NOMO-1 treated with dmso at 0.1 percent for 144 hours (cell line): Measurements from ENCODE around the gene NDE1.
"Not testable (repeated sequence)": the region's sequence is repeated elsewhere in the genome, so short reads cannot be mapped to it uniquely, and the experiment has no call there.

Experiments used
- DNase-seq: peaks from one replicate; lab custom pipeline; 2025; ENCODE audit not compliant: unreplicated experiment; lab: John Stamatoyannopoulos, UW

Gene NDE1

DNA sequence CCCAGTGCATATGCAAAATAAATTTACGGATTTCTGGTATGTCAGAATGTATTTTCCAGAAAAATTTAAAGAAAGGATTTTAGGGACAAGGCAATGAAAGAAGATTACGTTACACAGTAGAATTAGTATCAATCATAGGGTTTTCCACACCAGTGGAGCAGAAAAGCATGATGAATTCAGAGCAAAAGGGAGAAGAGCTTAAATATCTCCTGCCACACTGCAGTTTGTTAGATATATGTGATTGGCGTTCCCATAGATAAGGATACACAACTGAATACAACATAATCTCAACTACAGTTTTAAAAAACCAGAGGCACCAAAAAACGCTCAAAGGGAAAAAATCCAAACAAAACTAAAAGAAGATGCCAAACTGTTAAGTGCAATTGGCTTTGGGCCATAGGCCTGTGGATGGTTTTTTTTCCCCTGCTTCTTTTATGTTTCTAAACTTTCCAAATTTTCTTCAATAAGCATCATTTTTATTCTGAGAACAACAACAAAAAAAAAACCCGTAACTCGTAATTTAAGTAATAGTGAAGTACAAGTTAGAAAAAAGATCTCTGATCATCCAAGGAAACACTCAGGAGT, 29.3 kb upstream of the NDE1 start:
- no peak for DNase-seq

DNA sequence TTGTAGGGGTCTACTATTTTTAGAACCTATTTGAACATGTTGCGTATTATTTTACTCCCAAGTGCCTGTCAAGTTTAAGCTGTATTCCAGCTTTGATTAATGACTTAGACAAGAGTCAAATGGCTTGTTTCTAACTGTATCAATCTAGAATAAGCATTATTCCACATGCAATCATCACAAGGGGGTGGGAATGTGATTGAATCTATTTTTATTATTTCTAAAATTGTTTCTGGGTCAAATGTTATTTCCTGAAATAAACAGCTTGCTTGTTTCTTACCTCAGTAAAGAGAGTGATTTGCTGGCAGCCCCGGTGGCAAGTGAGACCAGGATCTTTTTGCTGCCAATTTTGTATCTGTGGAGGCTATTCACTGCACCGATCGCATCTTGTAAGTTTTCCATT, 28.6 kb upstream of the NDE1 start:
- no peak for DNase-seq

DNA sequence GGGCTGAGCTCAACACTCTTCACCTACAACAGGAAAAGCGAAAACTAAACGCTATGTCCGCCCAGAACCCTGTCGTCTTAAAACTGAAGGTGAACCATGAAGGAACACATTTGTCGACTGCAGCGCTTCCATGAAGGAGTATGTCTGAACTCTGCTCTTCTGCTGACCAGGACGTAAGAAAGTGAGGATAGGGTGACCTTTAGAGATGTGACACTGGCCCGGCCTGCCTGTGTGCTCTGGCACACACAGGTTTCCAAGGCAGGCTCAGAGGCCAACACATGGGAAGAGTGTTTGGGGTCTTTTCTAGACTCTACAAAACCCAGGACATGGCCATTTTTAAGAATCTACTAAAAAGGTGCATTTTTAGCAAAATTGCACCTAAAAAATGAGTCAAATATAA, 28.2 kb upstream of the NDE1 start:
- DNase-seq = no peak

DNA sequence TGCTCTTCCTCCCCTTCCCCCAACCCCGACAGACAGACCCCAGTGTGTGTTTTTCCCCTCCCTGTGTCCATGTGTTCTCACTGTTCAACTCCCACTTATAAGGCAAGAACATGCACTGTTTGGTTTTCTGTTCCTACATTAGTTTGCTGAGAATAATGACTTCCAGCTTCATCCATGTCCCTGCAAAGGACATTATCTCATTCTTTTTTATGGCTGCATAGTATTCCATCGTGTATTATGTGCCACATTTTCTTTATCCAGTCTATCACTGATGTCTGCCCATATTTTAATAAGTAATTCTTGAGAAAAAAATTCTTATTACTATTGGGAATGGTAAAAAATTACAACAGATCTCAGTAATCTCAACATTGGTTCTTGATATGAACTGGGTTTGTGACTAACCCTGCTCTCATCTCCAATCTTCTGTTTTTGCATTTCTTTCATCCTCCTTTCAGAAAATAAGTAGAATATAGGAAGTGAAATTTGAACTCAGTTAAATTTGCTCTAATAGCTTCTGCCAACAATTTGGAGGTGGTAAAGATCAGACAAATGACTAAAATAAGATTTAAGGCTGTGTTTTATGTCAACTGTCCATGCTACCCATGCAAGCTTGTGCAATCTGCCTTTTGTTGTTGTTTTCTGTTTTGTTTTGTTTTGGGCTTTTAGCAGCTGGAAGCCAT, 18.2 kb upstream of the NDE1 start:
- no peak for DNase-seq

DNA sequence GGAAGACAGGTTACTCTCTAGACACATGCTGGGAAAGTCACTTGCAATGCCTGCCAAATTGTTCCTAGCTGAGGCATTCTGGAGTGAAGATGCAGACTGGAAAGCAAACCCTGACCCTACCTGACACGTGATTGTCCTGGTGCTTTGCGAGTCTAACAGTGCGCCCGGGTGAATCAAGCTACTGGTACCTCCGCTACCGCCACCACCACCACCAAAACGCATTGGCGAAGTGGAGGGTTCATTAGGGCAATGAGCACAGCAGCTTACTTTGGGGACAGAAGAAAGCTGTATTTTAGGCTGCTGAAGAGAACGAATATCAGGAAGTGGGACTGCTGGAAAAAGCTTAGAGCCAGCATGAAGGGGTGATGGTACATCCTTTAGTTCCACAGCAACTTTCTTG, 14.1 kb upstream of the NDE1 start:
- DNase-seq = no peak

DNA sequence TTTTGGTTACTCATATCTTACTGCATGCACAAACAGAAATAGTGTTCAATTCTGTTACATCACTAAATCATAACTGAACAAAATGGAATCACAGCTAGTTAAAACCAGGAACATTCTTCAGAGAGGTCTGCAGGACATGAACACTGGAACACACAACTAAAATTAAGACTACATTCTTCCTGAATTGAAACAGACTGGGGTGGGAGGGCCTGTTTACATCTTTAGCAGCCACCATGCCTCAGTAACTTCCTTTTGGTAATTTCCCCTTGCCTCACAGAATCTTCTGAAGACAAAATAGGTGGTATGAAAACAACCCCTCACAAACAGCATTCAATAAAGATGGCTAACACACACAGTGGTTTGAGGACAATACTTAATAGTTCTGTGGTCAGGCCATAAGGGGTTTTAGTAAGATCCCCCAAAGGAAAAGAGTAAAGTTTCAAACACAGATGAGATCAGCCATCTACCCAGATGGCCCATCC, 13.6 kb upstream of the NDE1 start:
- DNase-seq = no peak

DNA sequence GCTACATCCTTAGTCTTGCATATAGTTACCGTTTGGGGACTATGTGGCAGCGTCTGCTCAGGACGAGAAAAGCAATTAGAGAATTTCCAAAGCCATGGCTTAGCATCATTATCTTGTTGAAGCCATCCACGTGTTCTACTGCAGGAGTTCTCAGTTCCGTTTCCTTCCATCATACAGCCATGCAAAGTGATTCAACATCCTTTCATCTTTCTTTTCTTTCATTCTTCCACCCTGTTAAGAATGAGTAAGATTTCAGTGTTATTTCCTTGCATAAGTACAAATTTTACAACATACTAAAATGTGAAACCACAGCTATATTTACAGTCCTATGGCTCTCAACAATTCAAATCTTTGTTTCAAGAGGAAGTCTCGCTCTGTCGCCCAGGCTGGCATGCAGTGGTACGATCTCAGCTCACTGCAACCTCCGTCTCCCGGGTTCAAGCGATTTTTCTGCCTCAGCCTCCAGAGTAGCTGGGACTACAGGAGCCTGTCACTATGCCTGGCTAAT, 10.9 kb upstream of the NDE1 start:
- DNase-seq = no peak

DNA sequence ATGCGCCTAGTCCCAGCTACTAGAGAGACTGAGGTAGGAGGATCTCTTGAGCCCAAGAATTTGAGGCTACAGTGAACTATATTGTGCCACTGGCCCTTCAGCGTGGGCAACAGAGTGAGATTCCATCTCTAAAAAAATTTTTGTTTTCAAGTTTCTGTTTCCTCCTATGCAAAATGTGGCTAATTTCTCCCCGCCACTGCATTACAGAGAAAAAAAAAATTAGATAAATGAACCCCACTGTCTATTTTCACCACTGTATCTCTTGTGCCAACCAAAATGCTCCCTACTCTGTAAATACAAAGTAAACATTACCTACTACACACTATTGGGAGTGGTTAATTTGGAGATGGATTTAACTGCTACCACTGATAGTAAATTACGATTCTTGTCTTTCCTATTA, 9.1 kb upstream of the NDE1 start:
- no peak for DNase-seq

DNA sequence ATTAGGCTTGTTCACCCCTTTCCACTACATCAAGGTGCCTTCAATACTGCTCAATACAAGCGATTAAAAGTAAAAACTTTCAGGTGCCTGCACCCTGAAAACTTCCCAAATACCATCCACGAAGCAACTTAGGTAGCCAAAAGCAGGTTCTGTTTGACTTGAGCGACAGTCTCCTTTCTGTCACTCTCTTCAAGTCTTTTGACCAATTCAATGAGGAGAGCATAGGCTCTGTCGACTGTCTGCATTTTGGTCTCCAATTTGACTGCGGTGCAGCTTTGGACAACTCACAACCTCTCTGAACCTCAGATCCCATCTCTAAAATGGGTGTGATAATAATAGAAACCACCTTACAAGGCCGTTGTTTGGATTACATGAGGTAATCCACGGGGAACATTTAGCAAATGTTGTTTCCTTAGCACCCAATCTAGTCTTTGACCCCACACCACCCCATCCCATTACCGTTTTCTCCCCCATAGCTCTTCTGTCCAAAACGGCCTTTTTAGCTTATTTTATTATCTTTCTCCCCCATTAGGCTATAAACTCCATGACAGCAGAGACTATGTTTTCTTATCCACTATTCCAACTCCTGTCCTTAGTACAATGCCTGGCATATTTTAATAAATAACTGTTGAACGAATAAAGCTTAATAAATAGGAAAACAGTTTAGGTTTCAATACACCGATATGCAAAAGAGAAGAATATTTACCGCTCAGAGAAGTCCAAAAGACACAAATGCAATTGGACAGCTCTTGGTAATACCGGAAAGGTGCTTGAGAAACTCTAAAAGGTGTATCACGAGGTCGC, 8.1 kb upstream of the NDE1 start:
- no peak for DNase-seq

DNA sequence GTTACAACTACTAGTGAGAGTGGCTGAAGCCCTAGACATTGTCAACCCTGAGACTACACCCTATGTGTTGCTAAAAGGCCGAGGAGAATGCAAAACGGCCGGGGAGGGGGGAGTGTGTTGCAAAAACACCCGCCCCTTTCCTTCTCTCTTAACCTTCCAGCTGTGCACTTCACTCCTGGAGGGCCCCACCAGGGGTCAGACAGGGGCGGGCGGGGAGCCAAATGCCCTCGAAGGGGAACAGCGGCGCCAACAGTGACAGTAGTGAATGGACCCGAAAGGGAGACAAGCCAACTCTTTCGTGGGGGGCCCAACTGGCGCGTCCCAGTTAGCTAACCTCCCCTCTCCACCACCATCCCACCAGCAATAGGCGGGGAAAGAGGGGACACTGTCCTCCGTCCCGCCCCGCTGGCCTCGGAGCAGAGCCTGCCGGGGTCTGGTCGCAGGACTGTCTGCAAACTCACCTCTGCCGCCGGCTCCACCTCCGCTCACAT, 7.4 kb upstream of the NDE1 start:
- peak; percentile 83 for DNase-seq

DNA sequence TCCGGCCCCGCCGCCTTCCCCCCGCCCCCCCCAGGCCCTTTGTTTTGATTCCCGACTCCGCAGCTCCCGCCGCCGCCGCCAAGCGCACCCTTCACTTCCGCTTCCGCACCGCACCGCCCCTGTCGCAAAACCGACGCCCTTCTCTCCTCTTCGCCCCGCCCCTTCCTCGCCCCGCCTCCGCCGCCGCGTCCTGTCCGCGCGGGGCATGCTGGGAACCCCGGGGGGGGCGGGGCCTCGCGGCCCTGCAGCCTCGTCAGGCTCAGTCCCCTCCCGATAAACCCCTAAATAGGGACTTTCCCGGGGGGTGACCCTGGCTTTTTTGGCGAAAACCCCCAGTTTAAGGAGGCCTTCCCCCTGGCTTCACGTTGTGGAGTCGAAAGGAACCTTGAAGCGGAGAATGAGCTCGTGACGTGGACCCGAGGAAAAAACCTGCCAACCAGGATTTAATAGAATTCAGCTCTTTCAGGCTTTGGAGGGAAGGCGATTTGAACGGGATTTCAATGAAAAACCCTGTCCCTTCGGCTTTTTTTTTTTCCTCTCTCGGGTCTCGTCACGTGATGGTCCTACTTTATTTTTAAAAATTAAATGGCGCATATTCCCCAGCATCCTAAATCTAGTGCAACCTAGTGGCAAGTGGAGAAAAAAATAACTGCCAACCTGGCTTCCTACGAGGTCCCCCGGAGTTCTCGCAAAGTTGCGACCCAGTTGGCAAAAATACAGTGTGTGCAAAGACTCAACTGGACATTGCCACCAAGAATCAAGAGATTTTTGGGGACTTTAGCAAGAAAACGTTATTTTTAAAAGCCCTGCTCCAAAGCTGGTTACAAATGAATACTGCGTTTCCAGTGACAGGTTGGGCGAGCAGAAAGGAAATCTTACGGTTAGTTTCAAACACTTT, 6.7 kb upstream of the NDE1 start, which contains the start of gene MARF1:
Gene MARF1, minus strand, starts transcription at position 107 of the 898 bp plus-strand sequence. CDS start 3,921 bp downstream, outside the sequence.
- DNase-seq = peak; percentile 92

DNA sequence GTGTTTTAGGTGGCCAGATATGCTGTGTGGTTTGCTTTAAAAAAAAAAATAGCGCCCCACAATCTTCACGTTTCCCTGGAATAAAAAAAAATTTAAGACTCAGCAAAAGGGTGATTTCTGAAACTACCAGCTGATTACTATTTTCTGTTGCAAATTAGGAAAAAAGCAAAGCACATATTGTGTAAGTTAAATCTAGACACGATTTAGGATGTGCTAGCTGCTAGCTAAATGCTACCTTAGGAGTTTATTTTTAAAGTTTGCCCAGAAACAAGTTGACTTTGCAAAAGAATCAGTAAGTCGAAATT, 6.1 kb upstream of the NDE1 start:
- no peak for DNase-seq

DNA sequence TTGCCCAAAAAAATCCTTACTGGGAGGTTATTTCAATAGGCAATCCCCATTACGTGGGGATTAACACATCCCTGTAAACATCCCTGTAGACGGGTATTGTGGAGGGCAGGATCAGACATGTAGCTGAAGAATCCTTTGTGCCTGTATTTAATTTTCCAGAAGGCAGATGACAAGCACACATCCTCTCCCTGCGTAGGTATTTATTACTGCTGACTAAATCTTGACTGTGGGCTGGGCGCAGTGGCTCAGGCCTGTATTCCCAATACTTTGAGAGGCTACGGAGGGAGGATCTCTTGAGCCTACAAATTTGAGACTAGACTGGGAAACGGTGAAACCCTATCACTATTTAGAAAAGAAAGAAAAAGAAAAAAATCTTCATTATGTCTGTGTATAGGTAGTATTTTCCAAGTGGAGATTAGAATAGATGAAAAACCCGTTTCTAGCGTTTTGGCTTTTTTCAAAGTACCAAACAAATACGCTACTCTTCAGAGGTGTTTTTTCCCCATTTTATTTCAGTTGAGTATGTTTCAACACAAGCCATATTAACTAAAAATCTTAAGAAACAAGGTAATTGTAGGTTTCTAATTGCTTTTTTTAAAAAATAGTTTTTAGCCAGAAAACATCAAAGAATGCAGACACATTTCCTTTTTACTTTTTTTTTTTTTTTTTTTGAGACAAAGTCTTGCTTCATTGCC, 5.6 kb upstream of the NDE1 start:
- DNase-seq = no peak

DNA sequence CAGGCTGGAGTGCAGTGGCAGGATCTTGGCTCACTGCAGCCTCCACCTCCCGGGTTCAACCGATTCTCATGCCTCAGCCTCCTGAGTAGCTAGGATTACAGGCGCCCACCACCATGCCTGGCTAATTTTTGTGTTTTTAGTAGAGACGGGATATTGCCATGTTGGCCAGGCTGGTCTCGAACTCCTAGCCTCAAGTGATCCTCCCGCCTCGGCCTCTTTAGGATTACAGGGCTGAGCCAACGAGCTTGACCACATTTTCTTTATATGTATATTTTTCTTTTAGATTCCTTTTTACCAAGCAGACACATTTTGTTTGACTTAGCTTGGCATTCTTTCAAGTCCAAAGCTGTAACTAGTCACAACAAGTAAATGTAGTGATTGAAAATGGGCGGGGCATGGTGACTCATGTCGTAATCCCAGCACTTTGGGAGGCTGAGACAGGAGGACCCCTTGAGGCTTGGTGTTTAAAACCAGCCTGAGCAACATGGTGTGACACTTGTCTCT, 5.0 kb upstream of the NDE1 start:
- not testable (repeated sequence) for DNase-seq

DNA sequence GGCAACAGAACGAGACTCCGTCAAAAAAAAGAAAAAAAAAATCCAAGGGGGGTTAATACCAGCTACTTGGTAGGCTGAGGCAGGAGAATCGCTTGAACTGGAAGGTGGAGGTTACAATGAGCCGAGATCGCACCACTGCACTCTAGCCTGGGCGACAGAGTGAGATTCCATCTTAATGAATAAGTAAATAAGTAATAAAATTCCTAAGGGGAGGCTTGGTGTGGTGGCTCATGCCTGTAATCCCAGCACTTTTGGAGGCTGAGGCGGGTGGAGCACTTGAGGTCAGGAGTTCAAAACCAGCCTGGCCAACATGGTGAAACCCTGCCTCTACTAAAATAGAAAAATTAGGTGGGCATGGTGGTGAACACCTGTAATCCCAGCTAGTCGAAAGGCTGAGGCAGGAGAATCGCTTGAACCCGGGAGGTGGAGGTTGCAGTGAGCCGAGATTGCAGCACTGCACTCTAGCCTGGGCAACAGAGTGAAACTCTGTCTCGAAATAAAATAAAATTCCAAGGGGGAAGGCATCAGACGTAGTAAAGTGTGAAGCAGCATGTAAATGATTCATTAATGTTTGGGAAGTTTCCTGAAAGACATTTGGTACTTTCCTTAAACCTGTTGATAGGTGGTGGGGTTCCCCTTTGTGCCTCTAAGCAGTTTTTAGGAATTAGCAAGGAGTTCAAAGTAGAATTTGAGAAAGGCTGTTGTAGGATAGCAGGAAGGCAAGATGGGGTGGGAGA, 3.3 kb upstream of the NDE1 start:
- DNase-seq = not testable (repeated sequence)

DNA sequence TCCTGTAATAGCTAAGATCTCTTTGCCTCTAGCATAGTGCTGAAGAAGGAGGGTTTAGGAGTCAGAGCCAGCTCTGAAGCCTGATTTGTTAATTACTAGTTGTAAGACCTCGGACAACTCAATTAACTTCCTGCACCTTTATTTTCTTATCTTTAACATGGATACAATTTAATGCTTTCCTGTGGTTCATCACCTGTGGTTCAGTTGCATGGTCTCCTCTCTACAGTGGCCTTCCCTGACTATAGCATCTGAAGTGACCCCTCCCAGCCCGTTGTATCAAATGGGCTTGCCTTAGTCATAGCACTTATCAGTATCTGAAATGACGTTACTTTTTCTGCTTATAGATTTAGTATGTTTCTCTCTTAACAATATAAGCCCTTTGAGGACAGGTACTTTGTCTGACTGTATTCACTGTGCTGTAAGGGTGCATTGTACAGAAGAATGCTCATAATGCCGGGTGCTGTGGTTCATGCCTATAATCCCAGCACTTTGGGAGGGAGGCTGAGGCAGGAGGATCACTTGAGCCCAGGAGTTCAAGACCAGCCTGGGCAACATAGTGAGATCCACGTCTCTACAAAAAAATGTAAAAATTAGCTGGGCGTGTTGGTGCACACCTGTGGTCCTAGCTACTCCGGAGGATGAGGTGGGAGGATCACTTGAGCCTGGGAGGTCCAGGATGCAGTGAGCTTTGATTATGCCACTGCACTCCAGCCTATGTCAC, 2.6 kb upstream of the NDE1 start:
- DNase-seq = no peak

DNA sequence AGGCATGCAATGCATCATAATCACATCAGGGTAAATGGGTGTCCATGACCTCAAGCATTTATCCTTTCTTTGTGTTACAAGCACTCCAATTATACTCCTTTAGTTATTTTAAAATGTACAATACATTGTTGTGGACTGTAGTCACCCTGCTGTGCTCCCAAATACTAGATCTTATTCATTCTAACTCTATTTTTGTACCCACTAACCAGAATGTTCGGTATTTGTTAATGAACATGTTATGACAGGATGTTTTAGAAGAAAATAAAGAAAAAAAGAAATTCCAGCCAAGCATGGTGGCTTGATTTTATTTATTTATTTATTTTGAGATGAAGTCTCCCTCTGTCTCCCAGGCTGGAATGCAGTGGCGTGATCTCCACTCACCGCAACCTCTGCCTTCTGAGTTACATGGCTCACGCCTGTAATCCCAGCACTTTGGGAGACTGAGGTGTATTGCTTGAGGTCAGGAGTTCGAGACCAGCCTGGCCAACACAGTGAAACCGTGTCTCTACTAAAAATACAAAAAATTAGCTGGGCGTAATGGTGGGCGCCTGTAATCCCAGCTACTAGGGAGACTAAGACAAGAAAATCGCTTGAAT, 1.8 kb upstream of the NDE1 start:
- no peak for DNase-seq

DNA sequence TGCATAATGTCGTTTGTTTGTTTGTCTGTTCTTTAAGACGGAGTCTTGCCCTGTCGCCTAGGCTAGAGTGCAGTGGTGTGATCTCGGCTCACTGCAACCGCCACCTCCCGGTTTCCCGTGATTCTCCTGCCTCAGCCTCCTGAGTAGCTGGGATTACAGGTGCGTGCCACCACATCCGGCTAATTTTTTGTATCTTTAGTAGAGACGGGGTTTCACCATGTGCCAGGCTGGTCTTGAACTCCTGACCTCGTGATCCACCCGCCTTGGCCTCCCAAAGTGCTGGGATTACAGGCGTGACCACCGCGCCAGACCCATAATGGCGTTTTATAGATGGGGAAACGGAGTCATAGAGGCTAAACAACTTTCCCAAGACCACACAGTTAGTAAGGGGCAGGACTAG, 734 bp upstream of the NDE1 start:
- DNase-seq = not testable (repeated sequence)

DNA sequence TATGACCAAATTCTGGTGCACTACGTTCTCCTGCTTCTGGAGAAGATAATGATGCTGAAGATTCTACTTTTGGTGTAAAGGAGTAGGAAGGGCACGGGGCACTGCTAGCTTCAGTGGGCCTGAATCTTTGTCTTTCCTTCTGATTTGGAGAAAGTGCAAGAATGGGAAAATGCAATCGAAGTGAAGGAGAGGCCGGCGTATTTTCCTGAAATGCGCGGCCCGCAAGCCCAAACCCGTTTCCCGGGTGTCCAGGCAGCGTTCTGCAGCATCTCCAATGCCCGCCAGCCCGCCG, 372 bp upstream of the NDE1 start:
- DNase-seq = no peak
